Duodenal mucosa (tissue), 2 donors: ENCODE measurements around the gene AGR3.

ENCODE experiments used
- H3K27ac ChIP-seq: one replicate; pipeline ENCODE4 v1.7.0; 2013; ENCODE audit warnings: low read depth, low read length
- H3K27me3 ChIP-seq, 2 donors: one replicate each; pipeline ENCODE4 v1.7.0; 2013; ENCODE audit warnings: low read length in 2 of 2, control low read depth in 1 of 2; ENCODE audit not compliant: insufficient read depth in 2 of 2, control insufficient read depth in 1 of 2
- H3K36me3 ChIP-seq, 2 donors: one replicate each; pipeline ENCODE4 v1.7.0; 2013; ENCODE audit warnings: low read length in 2 of 2, control low read depth in 1 of 2; ENCODE audit not compliant: insufficient read depth in 2 of 2, control insufficient read depth in 1 of 2
- H3K4me1 ChIP-seq, 2 donors: one replicate each; pipeline ENCODE4 v1.7.0; 2013; ENCODE audit warnings: low read length in 2 of 2, control low read depth in 1 of 2; ENCODE audit not compliant: insufficient read depth in 2 of 2, control insufficient read depth in 1 of 2
- H3K4me3 ChIP-seq, 2 donors: one replicate each; pipeline ENCODE4 v1.7.0; 2013; ENCODE audit warnings: low read length in 2 of 2, low read depth in 1 of 2
- H3K9ac ChIP-seq, 2 donors: one replicate each; pipeline ENCODE4 v1.7.0; 2013; ENCODE audit warnings: low read length in 2 of 2, low read depth in 1 of 2
- H3K9me3 ChIP-seq, 2 donors: one replicate each; pipeline ENCODE4 v1.7.0; 2013; ENCODE audit warnings: low read length in 2 of 2, control low read depth in 1 of 2; ENCODE audit not compliant: control insufficient read depth in 1 of 2

AGR3 gene

DNA sequence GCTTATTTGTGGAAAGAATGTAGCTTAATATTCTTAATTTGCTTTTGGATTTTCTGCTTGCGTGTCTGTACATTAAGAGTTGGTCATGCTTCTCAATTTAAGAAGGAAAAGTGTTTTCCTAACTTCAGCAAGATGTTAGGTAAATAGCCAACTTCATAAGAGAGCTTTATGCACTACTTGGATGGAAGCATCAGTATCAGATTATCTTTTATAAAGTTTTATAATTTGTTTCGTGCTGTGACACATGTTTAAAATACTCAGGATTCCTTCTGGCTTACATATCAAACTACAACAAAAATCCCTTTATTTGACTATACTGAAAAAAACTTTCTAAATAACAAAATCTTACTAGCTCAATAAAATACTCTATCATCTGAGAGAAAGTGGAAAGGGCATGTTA, 42.1 kb downstream of the AGR3 start:
- H3K9ac ChIP-seq, result no peak overlapping the region
- H3K4me1 ChIP-seq, result no peaks in the 10 kb centered on the region
- no peak overlapping the region for H3K4me3 ChIP-seq
- no peaks in the 10 kb centered on the region for H3K9me3 ChIP-seq
- H3K27me3 ChIP-seq, result no peaks in the 10 kb centered on the region
- no peak overlapping the region for H3K27ac ChIP-seq
- H3K36me3 ChIP-seq, result no peaks in the 10 kb centered on the region

- Histone ChIP-seq H3K27me3 (no peaks in the 10 kb centered on the region), H3K36me3 (no peaks in the 10 kb centered on the region)
Observed at GRCh38 chr7:16838891-16839290, 42.9 kb downstream of the AGR3 start.

DNA sequence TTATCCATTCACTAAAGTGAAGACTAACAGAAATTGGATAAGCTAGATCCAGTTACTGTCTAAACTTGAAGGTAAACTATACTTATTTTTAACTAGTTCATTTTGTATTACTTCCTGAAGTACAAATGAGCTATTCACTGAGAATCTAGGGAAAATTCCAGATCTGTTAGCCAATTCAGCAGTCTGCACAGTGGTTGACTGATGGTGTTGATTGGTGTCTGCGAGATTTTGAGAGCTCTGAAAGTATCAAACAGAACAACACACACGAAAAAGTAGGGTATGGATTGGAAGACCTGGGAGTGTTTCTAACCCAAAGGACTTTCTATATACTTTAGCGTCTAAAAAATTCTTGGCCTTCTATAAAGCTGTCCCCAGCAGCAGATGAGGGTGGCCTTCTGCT, 43.4 kb downstream of the AGR3 start:
- no peak overlapping the region for H3K9ac ChIP-seq
- no peaks in the 10 kb centered on the region for H3K36me3 ChIP-seq
- H3K4me3 ChIP-seq, result no peak overlapping the region
- H3K9me3 ChIP-seq, result no peaks in the 10 kb centered on the region
- no peak overlapping the region for H3K27ac ChIP-seq
- H3K4me1 ChIP-seq, result no peaks in the 10 kb centered on the region
- H3K27me3 ChIP-seq, result no peaks in the 10 kb centered on the region

More at GRCh38 chr7:16838891-16839290, 42.9 kb downstream of the AGR3 start:
- Histone ChIP-seq H3K27ac (no peak overlapping the region), H3K4me1 (no peaks in the 10 kb centered on the region), H3K9me3 (no peaks in the 10 kb centered on the region), H3K4me3 (no peak overlapping the region), H3K9ac (no peak overlapping the region)

GRCh38 chr7:16836481-16836880, 45.3 kb downstream of the AGR3 start:
- H3K27ac ChIP-seq, result no peak overlapping the region
- no peak overlapping the region for H3K9ac ChIP-seq
- H3K36me3 ChIP-seq, result no peaks in the 10 kb centered on the region
- H3K9me3 ChIP-seq, result no peaks in the 10 kb centered on the region
- no peaks in the 10 kb centered on the region for H3K27me3 ChIP-seq
- no peaks in the 10 kb centered on the region for H3K4me1 ChIP-seq
- no peak overlapping the region for H3K4me3 ChIP-seq

GRCh38 chr7:16833373-16833772, 48.4 kb downstream of the AGR3 start:
- H3K27me3 ChIP-seq, result no peaks in the 10 kb centered on the region
- H3K36me3 ChIP-seq, result no peaks in the 10 kb centered on the region

DNA sequence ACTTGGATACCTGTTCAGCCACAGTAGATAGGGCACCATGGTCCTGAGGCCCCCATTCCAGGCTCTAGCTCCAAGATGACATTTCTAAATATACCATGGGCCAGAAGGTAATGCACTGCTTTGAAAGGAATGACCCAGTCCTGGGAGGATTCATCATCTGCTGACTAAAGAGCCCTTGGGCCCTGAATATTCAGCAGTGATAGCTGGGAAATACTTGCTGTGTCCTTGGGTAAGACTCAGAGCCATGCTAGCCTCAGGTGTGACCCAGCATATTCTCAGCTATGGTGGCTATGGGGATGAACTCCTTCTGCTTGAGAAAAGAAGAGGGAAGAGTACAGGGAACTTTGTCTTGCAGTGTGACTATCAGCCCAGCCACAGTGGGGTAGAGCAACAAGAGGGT, 55.7 kb downstream of the AGR3 start:
- H3K4me1 ChIP-seq, result peaks cover 11 to 13% of the 10 kb centered on the region in 2 donors
- no peaks in the 10 kb centered on the region for H3K9me3 ChIP-seq
- H3K4me3 ChIP-seq, result no peak overlapping the region
- no peak overlapping the region for H3K9ac ChIP-seq
- H3K27ac ChIP-seq, result no peak overlapping the region
- no peaks in the 10 kb centered on the region for H3K36me3 ChIP-seq
- no peaks in the 10 kb centered on the region for H3K27me3 ChIP-seq

More at GRCh38 chr7:16833373-16833772, 48.4 kb downstream of the AGR3 start:
- Histone ChIP-seq H3K4me1 (no peaks in the 10 kb centered on the region), H3K4me3 (no peak overlapping the region), H3K9me3 (no peaks in the 10 kb centered on the region), H3K9ac (no peak overlapping the region), H3K27ac (no peak overlapping the region)

DNA sequence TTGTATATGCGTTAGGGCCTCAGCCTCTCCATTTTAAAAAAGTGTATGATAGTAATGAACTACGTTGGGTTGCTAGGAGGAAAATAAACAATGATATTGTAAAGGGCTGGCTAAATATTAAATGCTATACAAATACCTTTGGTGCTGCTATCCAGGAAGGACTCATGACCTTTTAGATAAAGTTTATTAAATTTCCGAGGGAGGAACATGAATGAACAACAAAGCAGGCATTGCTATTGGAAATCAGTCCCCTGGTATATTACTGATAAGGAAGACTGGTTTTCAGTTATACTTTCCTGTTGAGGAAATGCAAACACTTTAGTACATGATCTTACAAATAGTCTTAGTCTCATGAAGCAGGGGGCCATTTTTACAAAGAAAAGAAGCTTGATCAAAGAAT, 59.8 kb downstream of the AGR3 start:
- H3K9ac ChIP-seq, result no peak overlapping the region
- H3K9me3 ChIP-seq, result no peaks in the 10 kb centered on the region
- peaks cover 15 to 25% of the 10 kb centered on the region in 2 donors for H3K4me1 ChIP-seq
- H3K27ac ChIP-seq, result no peak overlapping the region
- H3K4me3 ChIP-seq, result no peak overlapping the region
- H3K36me3 ChIP-seq, result no peaks in the 10 kb centered on the region
- no peaks in the 10 kb centered on the region for H3K27me3 ChIP-seq

DNA sequence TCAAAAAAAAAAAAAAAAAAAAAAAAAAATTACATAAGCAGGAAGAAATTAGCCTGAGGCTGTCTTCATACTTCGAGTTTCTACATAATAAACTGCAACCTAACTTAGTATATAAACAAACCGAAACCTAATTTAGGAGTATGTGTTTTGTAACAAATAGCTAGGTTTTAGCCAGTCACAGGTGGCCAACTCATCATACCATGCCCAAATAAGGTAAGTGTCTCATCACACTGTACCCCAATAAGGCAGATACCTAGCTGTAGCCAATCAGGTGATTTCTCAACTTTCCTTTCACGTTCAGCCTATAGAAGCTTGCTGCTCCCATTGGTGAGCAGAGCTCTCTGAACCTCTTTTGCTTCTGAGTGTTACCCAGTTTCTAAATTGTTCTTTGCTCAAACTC, 63.1 kb downstream of the AGR3 start:
- Histone ChIP-seq H3K4me3 (no peak overlapping the region), H3K27ac (no peak overlapping the region), H3K9ac (no peak overlapping the region), H3K27me3 (no peaks in the 10 kb centered on the region), H3K36me3 (no peaks in the 10 kb centered on the region), H3K4me1 (peaks cover 20 to 25% of the 10 kb centered on the region in 2 donors), H3K9me3 (no peaks in the 10 kb centered on the region)

DNA sequence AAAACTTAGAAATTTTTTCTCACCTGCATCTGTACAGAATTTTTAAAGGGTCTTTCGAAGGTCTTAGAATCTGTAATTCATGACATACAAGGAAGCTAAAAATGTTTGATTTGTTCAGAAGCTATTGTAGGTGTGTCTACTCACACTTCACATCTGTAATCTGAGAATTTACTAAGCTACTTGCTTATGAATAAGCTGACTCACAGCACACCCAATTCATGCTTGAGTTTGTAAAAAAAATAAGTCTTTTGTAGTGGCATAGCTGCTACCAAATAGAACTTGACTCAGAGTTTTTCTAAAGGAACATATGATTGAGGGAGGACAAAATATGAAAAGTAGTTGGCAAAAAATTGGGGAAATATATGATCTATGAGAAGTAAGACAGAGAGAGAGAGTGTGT, 64.2 kb downstream of the AGR3 start:
- Histone ChIP-seq H3K9ac (no peak overlapping the region), H3K4me1 (peaks cover 17 to 25% of the 10 kb centered on the region in 2 donors), H3K27ac (no peak overlapping the region)

GRCh38 chr7:16816824-16817223, 65.0 kb downstream of the AGR3 start:
- no peak overlapping the region for H3K4me3 ChIP-seq
- H3K4me1 ChIP-seq, result peaks cover 14 to 30% of the 10 kb centered on the region in 2 donors
- H3K36me3 ChIP-seq, result no peaks in the 10 kb centered on the region
- H3K27me3 ChIP-seq, result no peaks in the 10 kb centered on the region
- H3K9me3 ChIP-seq, result no peaks in the 10 kb centered on the region
- H3K9ac ChIP-seq, result no peak overlapping the region
- no peak overlapping the region for H3K27ac ChIP-seq

More for the DNA sequence above, 64.2 kb downstream of the AGR3 start:
- Histone ChIP-seq H3K36me3 (no peaks in the 10 kb centered on the region), H3K27me3 (no peaks in the 10 kb centered on the region), H3K4me3 (no peak overlapping the region), H3K9me3 (no peaks in the 10 kb centered on the region)

DNA sequence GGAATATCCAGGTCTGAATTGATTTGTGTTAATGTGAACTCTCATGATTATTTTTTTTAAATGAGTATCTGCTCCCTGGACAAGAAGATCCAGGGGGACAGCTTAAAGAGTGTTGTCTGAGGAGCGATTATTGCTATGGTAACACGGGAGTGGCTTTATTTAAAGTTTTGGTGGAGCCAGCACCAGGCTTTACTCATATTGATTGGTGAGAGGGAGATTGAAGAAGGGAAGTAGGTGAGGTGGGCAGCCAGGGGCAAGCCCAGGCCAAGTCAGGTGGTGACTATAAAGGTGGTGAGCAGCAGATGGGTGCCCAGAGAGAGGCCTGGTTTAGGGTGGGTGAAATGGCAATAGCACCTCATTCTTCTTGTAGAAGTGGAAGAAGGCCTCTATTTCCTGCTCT, 66.8 kb downstream of the AGR3 start:
- Histone ChIP-seq H3K27me3 (no peaks in the 10 kb centered on the region), H3K27ac (peak overlapping the region; percentile 10), H3K9me3 (no peaks in the 10 kb centered on the region), H3K4me1 (peaks cover 8 to 35% of the 10 kb centered on the region in 2 donors), H3K36me3 (no peaks in the 10 kb centered on the region), H3K4me3 (no peak overlapping the region), H3K9ac (no peak overlapping the region)
